Measurements from ENCODE around the gene NUDT22. TPM values are rescaled to one million over a fixed set of nuclear protein-coding genes. Genes with fewer than 3 reads are reported as not detected.

The NUDT22 gene
- total RNA-seq, 1 experiment from 2014 or later = 31.9 TPM

DNA sequence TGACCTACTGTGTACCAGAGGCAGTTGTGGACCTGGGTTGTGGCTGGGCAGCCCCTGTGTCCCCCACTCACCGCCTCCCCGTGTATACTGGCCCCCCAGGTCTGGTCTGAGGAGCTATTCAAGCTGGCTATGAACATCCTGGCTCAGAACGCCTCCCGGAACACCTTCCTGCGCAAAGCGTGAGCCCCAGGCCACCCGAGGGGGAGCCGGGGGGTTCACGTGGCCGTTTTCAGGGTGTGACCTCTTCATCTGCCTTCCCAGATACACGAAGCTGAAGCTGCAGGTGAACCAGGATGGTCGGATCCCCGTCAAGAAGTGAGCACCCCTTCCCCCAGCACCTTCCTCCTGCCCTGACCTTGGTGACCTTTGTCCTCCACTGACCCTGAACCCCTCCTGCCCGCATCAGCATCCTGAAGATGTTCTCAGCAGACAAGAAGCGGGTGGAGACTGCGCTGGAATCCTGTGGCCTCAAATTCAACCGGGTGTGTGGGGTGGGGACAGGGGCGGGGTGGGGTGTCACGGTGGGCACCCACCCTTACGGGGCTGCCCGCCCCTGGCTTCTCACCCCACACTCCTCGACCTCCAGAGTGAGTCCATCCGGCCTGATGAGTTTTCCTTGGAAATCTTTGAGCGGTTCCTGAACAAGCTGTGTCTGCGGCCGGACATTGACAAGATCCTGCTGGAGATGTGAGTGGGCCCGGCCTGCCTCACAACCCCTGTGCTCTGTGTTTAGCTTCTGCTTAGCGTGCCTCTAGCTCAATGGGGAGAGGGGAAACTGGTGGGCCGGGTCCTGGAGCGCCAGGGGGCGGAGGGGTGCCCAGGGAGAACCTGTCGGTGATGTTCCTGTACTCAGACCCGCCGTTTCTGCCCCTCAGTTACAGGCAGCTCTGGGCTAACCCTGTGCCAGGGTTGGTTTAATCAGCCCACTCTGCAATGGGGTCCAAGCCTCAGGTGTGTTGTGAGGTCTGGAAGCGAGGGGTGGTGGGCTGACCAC lies 29.4 kb downstream of the NUDT22 start:
- Histone ChIP-seq H3K27me3 (replicated peaks; ENCODE audit: control insufficient read depth, insufficient read depth, low read length) (no peaks in the 10 kb centered on the region), H3K36me3 (ENCODE audit: control insufficient read depth, insufficient read depth, low read length) (peaks cover 4% of the 10 kb centered on the region), H3K4me1 (peaks cover 7% of the 10 kb centered on the region), H3K9me3 (no peaks in the 10 kb centered on the region), H3K4me3 (ENCODE audit: low read depth, low read length) (no peak overlapping the region)
- H3K9me3 Mint-ChIP-seq (ENCODE audit: unreplicated experiment) = no peaks in the 10 kb centered on the region
- H3K4me3 Mint-ChIP-seq (ENCODE audit: unreplicated experiment) = no peak overlapping the region
- ChIA-PET POLR2A (no interaction called here), CTCF (no interaction called here)
- no peak overlapping the region for H3K27ac Mint-ChIP-seq (ENCODE audit: unreplicated experiment)
- no peak for DNase-seq
- H3K4me1 Mint-ChIP-seq (ENCODE audit: low read depth, unreplicated experiment) = peaks cover 8% of the 10 kb centered on the region
- TF ChIP-seq, protein P1, sequence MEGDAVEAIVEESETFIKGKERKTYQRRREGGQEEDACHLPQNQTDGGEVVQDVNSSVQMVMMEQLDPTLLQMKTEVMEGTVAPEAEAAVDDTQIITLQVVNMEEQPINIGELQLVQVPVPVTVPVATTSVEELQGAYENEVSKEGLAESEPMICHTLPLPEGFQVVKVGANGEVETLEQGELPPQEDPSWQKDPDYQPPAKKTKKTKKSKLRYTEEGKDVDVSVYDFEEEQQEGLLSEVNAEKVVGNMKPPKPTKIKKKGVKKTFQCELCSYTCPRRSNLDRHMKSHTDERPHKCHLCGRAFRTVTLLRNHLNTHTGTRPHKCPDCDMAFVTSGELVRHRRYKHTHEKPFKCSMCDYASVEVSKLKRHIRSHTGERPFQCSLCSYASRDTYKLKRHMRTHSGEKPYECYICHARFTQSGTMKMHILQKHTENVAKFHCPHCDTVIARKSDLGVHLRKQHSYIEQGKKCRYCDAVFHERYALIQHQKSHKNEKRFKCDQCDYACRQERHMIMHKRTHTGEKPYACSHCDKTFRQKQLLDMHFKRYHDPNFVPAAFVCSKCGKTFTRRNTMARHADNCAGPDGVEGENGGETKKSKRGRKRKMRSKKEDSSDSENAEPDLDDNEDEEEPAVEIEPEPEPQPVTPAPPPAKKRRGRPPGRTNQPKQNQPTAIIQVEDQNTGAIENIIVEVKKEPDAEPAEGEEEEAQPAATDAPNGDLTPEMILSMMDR (IDR thresholded peaks at IDR 0.05; ENCODE audit: insufficient read depth in 1 of 2, low read depth in 1 of 2, low read length in 1 of 2, severe bottlenecking in 1 of 2, unreplicated experiment in 1 of 2) = no peak
- no peaks in the 10 kb centered on the region for H3K27me3 Mint-ChIP-seq (ENCODE audit: insufficient read depth, unreplicated experiment)
- no TSS peak for BruUV-seq (replicated peaks)
- intact Hi-C loops (cut with micrococcal nuclease; ENCODE audit: unreplicated experiment) = no loop called here
- peaks cover 41% of the 10 kb centered on the region for H3K36me3 Mint-ChIP-seq (ENCODE audit: insufficient read depth, unreplicated experiment)

DNA sequence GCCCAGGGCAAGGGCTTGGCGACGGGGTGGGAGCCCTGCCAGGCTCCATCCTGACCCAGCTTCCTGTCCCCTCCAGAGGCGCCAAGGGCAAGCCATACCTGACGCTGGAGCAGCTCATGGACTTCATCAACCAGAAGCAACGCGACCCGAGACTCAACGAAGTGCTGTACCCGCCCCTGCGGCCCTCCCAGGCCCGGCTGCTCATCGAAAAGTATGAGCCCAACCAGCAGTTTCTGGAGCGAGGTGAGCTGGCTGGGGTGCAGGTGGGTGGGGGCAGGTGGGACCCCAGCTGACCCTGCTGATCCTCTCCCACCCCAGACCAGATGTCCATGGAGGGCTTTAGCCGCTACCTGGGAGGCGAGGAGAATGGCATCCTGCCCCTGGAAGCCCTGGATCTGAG lies 30.2 kb downstream of the NUDT22 start:
- Mint-ChIP-seq H3K4me3 (ENCODE audit: unreplicated experiment) (no peak overlapping the region), H3K4me1 (ENCODE audit: low read depth, unreplicated experiment) (peaks cover 8% of the 10 kb centered on the region), H3K36me3 (ENCODE audit: insufficient read depth, unreplicated experiment) (peaks cover 47% of the 10 kb centered on the region), H3K27ac (ENCODE audit: unreplicated experiment) (no peak overlapping the region), H3K27me3 (ENCODE audit: insufficient read depth, unreplicated experiment) (no peaks in the 10 kb centered on the region), H3K9me3 (ENCODE audit: unreplicated experiment) (no peaks in the 10 kb centered on the region)
- Histone ChIP-seq H3K4me3 (ENCODE audit: low read depth, low read length) (no peak overlapping the region), H3K9me3 (no peaks in the 10 kb centered on the region), H3K27me3 (replicated peaks; ENCODE audit: control insufficient read depth, insufficient read depth, low read length) (no peaks in the 10 kb centered on the region), H3K36me3 (ENCODE audit: control insufficient read depth, insufficient read depth, low read length) (peaks cover 4% of the 10 kb centered on the region), H3K4me1 (peaks cover 3% of the 10 kb centered on the region; the same call in 1 of the 2 replicates)
- TF ChIP-seq, protein P1 (IDR thresholded peaks at IDR 0.05; ENCODE audit: insufficient read depth in 1 of 2, low read depth in 1 of 2, low read length in 1 of 2, severe bottlenecking in 1 of 2, unreplicated experiment in 1 of 2) = no peak
- BruUV-seq (replicated peaks) = no TSS peak
- POLR2A ChIA-PET = no interaction called here
- no peak for DNase-seq
- CTCF ChIA-PET = no interaction called here
- intact Hi-C loops (cut with micrococcal nuclease; ENCODE audit: unreplicated experiment) = no loop called here

DNA sequence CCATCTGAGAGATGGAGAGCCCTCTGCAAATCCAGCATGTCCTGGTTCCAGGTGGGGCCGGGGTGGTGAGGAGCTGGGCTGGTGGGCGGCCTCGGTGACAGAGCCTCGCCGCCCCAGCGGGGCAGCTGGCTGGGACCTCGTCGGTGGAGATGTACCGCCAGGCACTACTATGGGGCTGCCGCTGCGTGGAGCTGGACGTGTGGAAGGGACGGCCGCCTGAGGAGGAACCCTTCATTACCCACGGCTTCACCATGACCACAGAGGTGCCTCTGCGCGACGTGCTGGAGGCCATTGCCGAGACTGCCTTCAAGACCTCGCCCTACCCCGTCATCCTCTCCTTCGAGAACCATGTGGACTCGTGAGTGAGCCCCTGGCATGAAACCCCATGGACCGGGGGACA lies 32.3 kb downstream of the NUDT22 start:
- H3K4me1 Mint-ChIP-seq (ENCODE audit: low read depth, unreplicated experiment) = peaks cover 8% of the 10 kb centered on the region
- no peaks in the 10 kb centered on the region for H3K9me3 Mint-ChIP-seq (ENCODE audit: unreplicated experiment)
- intact Hi-C loops (cut with micrococcal nuclease; ENCODE audit: unreplicated experiment) = no loop called here
- peaks cover 4% of the 10 kb centered on the region for H3K36me3 ChIP-seq (ENCODE audit: control insufficient read depth, insufficient read depth, low read length)
- H3K4me1 ChIP-seq = no peaks in the 10 kb centered on the region
- H3K27ac Mint-ChIP-seq (ENCODE audit: unreplicated experiment) = no peak overlapping the region
- no peaks in the 10 kb centered on the region for H3K27me3 ChIP-seq (replicated peaks; ENCODE audit: control insufficient read depth, insufficient read depth, low read length)
- no peaks in the 10 kb centered on the region for H3K9me3 ChIP-seq
- no peak overlapping the region for H3K4me3 Mint-ChIP-seq (ENCODE audit: unreplicated experiment)
- no peak overlapping the region for H3K4me3 ChIP-seq (ENCODE audit: low read depth, low read length)
- ChIA-PET POLR2A (no interaction called here), CTCF (no interaction called here)
- H3K36me3 Mint-ChIP-seq (ENCODE audit: insufficient read depth, unreplicated experiment) = peaks cover 49% of the 10 kb centered on the region
- no peaks in the 10 kb centered on the region for H3K27me3 Mint-ChIP-seq (ENCODE audit: insufficient read depth, unreplicated experiment)
- DNase-seq = no peak
- TF ChIP-seq, protein P1 (IDR thresholded peaks at IDR 0.05; ENCODE audit: insufficient read depth in 1 of 2, low read depth in 1 of 2, low read length in 1 of 2, severe bottlenecking in 1 of 2, unreplicated experiment in 1 of 2) = no peak
- no TSS peak for BruUV-seq (replicated peaks)

All from Caco-2 (cell line).